Activated T-cell treated with anti-CD3 and anti-CD28 coated beads, Interleukin-2, amount 50 U/mL, for 24 hours (primary cell): ENCODE measurements around the gene ABHD11.
"Not testable (repeated sequence)": the region's sequence is repeated elsewhere in the genome, so short reads cannot be mapped to it uniquely, and the experiment has no call there.

Source experiments
- DNase-seq: peaks from one replicate; pipeline ENCODE4 v3.0.0-alpha.2; 2020
- H3K27ac Mint-ChIP-seq: 2 replicates; pipeline ENCODE4 v1.8.0; 2020; ENCODE audit warnings: mild to moderate bottlenecking, mixed read lengths
- H3K27me3 Mint-ChIP-seq: 2 replicates; pipeline ENCODE4 v1.8.0; 2020; ENCODE audit warnings: mixed read lengths
- H3K36me3 Mint-ChIP-seq: 2 replicates; pipeline ENCODE4 v1.8.0; 2020; ENCODE audit warnings: low read depth, mixed read lengths
- H3K4me1 Mint-ChIP-seq: 2 replicates; pipeline ENCODE4 v1.8.0; 2020; ENCODE audit warnings: low read depth, mixed read lengths
- H3K4me3 Mint-ChIP-seq: 2 replicates; pipeline ENCODE4 v1.8.0; 2020; ENCODE audit warnings: mild to moderate bottlenecking, moderate library complexity, mixed read lengths
- H3K9me3 Mint-ChIP-seq: 2 replicates; pipeline ENCODE4 v1.8.0; 2020; ENCODE audit warnings: mixed read lengths

The ABHD11 gene

GRCh38 chr7:73738612-73739386 lies at the start of gene ABHD11:
Gene ABHD11, minus strand, starts transcription at chr7:73738802. Its CDS starts 32 bp downstream, at chr7:73738770.
- H3K27me3 Mint-ChIP-seq, result no peaks in the 10 kb centered on the region
- H3K4me3 Mint-ChIP-seq, result peak within 1 kb of the TSS; percentile 93
- peak; percentile 100 for DNase-seq
- no peaks in the 10 kb centered on the region for H3K9me3 Mint-ChIP-seq
- H3K4me1 Mint-ChIP-seq, result peaks cover 23% of the 10 kb centered on the region
- peak within 1 kb of the TSS; percentile 98 for H3K27ac Mint-ChIP-seq
- peaks cover 30% of the 10 kb centered on the region for H3K36me3 Mint-ChIP-seq

GRCh38 chr7:73787786-73788048 lies 49.1 kb upstream of the ABHD11 start:
- H3K36me3 Mint-ChIP-seq, H3K27me3 Mint-ChIP-seq, DNase-seq, H3K27ac Mint-ChIP-seq, H3K4me1 Mint-ChIP-seq, H3K9me3 Mint-ChIP-seq, H3K4me3 Mint-ChIP-seq: not testable (repeated sequence)

GRCh38 chr7:73786588-73786987 lies 48.0 kb upstream of the ABHD11 start:
- no peak for DNase-seq
- Mint-ChIP-seq H3K4me1 (no peaks in the 10 kb centered on the region), H3K4me3 (no peak overlapping the region), H3K27ac (no peak overlapping the region), H3K9me3 (no peaks in the 10 kb centered on the region), H3K36me3 (no peaks in the 10 kb centered on the region), H3K27me3 (no peaks in the 10 kb centered on the region)

GRCh38 chr7:73779517-73779916 lies 40.9 kb upstream of the ABHD11 start:
- Mint-ChIP-seq H3K4me3 (no peak overlapping the region), H3K27me3 (peaks cover 3% of the 10 kb centered on the region), H3K9me3 (peaks cover 3% of the 10 kb centered on the region), H3K27ac (no peak overlapping the region), H3K4me1 (peaks cover 2% of the 10 kb centered on the region), H3K36me3 (no peaks in the 10 kb centered on the region)
- DNase-seq, result no peak

GRCh38 chr7:73778801-73779389 lies 40.3 kb upstream of the ABHD11 start:
- no peak for DNase-seq
- Mint-ChIP-seq H3K4me3 (no peak overlapping the region), H3K4me1 (peaks cover 2% of the 10 kb centered on the region), H3K36me3 (no peaks in the 10 kb centered on the region), H3K9me3 (peaks cover 3% of the 10 kb centered on the region), H3K27me3 (peaks cover 8% of the 10 kb centered on the region), H3K27ac (no peak overlapping the region)

- Mint-ChIP-seq H3K4me3 (no peak overlapping the region), H3K27ac (no peak overlapping the region), H3K4me1 (peaks cover 10% of the 10 kb centered on the region), H3K36me3 (no peaks in the 10 kb centered on the region), H3K9me3 (no peaks in the 10 kb centered on the region), H3K27me3 (peaks cover 34% of the 10 kb centered on the region)
- DNase-seq, result no peak
Measured at GRCh38 chr7:73774923-73775322, 36.3 kb upstream of the ABHD11 start.

GRCh38 chr7:73773700-73774517 lies 35.3 kb upstream of the ABHD11 start:
- peaks cover 42% of the 10 kb centered on the region for H3K27me3 Mint-ChIP-seq
- no peak overlapping the region for H3K27ac Mint-ChIP-seq
- DNase-seq, result no peak
- H3K36me3 Mint-ChIP-seq, result no peaks in the 10 kb centered on the region
- H3K4me1 Mint-ChIP-seq, result peaks cover 10% of the 10 kb centered on the region
- H3K4me3 Mint-ChIP-seq, result no peak overlapping the region
- H3K9me3 Mint-ChIP-seq, result no peaks in the 10 kb centered on the region

- no peaks in the 10 kb centered on the region for H3K9me3 Mint-ChIP-seq
- H3K4me3 Mint-ChIP-seq, result no peak overlapping the region
- peaks cover 12% of the 10 kb centered on the region for H3K4me1 Mint-ChIP-seq
- peaks cover 61% of the 10 kb centered on the region for H3K27me3 Mint-ChIP-seq
- no peak for DNase-seq
- no peak overlapping the region for H3K27ac Mint-ChIP-seq
- H3K36me3 Mint-ChIP-seq, result no peaks in the 10 kb centered on the region
Measured at GRCh38 chr7:73770860-73771670, 32.5 kb upstream of the ABHD11 start.

- H3K9me3 Mint-ChIP-seq, result no peaks in the 10 kb centered on the region
- peak; percentile 41 for DNase-seq
- H3K4me3 Mint-ChIP-seq, result no peak within 1 kb of the TSS
- peaks cover 12% of the 10 kb centered on the region for H3K4me1 Mint-ChIP-seq
- no peak within 1 kb of the TSS for H3K27ac Mint-ChIP-seq
- H3K27me3 Mint-ChIP-seq, result peaks cover 61% of the 10 kb centered on the region
- H3K36me3 Mint-ChIP-seq, result no peaks in the 10 kb centered on the region
Measured at GRCh38 chr7:73770002-73770859, 31.6 kb upstream of the ABHD11 start, which contains the start of gene CLDN3. Gene CLDN3, minus strand, starts transcription at chr7:73770270. Its CDS starts 221 bp downstream, at chr7:73770049.

- Mint-ChIP-seq H3K27me3 (peaks cover 60% of the 10 kb centered on the region), H3K4me1 (peaks cover 10% of the 10 kb centered on the region), H3K27ac (no peak overlapping the region), H3K36me3 (no peaks in the 10 kb centered on the region), H3K9me3 (no peaks in the 10 kb centered on the region), H3K4me3 (no peak overlapping the region)
- no peak for DNase-seq
Measured at GRCh38 chr7:73769481-73770001, 30.9 kb upstream of the ABHD11 start.

GRCh38 chr7:73768641-73769480 lies 30.3 kb upstream of the ABHD11 start:
- Mint-ChIP-seq H3K36me3 (no peaks in the 10 kb centered on the region), H3K4me1 (peaks cover 10% of the 10 kb centered on the region), H3K4me3 (no peak overlapping the region), H3K9me3 (no peaks in the 10 kb centered on the region), H3K27me3 (peaks cover 55% of the 10 kb centered on the region), H3K27ac (no peak overlapping the region)
- DNase-seq, result no peak

GRCh38 chr7:73766556-73767229 lies 28.1 kb upstream of the ABHD11 start:
- H3K4me1 Mint-ChIP-seq, result peaks cover 10% of the 10 kb centered on the region
- H3K27ac Mint-ChIP-seq, result no peak overlapping the region
- no peaks in the 10 kb centered on the region for H3K36me3 Mint-ChIP-seq
- no peak overlapping the region for H3K4me3 Mint-ChIP-seq
- H3K9me3 Mint-ChIP-seq, result no peaks in the 10 kb centered on the region
- peaks cover 43% of the 10 kb centered on the region for H3K27me3 Mint-ChIP-seq
- no peak for DNase-seq
